Measurements from ENCODE around the gene FADS6.

Gene FADS6

DNA sequence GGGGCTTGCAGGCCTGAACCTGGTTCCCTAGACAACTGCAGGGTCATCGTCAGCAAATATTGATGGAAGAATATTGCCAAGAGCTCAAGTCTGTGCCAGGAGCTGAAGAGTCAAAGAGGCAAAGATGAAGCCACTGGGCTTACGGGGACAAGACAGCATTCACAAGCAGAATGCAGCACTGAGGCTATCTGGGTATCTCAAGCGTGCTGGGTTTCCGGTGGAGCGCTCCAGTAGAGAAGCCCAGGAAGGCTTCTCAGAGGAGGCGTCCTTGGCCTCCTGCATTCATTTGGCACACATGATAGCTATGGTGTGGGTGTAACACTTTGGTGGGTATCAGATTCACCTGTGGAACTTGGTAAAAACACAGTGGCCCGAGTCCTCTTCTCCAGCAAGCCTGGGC lies 2.9 kb downstream of the FADS6 start:
- peaks cover 18 to 32% of the 10 kb centered on the region in 2 donors for H3K27me3 ChIP-seq (ENCODE audit: control insufficient read depth in 1 of 2, insufficient read depth in 2 of 2, low read length in 2 of 2)
- H3K36me3 ChIP-seq (ENCODE audit: control insufficient read depth in 1 of 2, insufficient read depth in 2 of 2, low read length in 2 of 2), result no peaks in the 10 kb centered on the region

DNA sequence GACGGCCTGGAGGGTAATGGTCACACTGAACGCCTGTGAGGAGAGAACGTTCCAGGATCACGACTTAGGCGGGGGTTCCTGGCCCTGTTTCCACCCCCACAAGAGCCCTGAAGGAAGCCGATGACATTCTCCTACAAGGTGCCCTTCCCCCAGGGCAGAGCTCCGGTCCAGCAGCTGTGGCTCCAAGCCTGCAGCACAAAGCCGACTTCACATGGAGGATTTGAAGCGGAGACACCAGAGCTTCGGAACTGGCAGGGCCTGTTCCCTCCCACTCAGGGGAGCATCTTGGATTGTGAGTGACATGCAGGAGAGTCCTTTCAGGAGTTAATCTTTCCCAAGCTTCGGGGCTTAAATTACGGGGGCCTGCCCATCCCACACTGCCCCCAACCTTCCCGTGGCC lies 5.0 kb downstream of the FADS6 start:
- Histone ChIP-seq H3K27ac (ENCODE audit: low read depth, low read length) (no peak overlapping the region), H3K36me3 (ENCODE audit: control insufficient read depth in 1 of 2, insufficient read depth in 2 of 2, low read length in 2 of 2) (no peaks in the 10 kb centered on the region), H3K9me3 (ENCODE audit: control insufficient read depth in 1 of 2, low read length in 2 of 2) (no peaks in the 10 kb centered on the region), H3K4me3 (ENCODE audit: low read depth in 1 of 2, low read length in 2 of 2) (no peak overlapping the region), H3K27me3 (ENCODE audit: control insufficient read depth in 1 of 2, insufficient read depth in 2 of 2, low read length in 2 of 2) (peaks cover 11 to 23% of the 10 kb centered on the region in 2 donors), H3K9ac (ENCODE audit: low read depth in 1 of 2, low read length in 2 of 2) (no peak overlapping the region), H3K4me1 (ENCODE audit: control insufficient read depth in 1 of 2, insufficient read depth in 2 of 2, low read length in 2 of 2) (no peaks in the 10 kb centered on the region)

More for the DNA sequence above, 2.9 kb downstream of the FADS6 start:
- Histone ChIP-seq H3K9me3 (ENCODE audit: control insufficient read depth in 1 of 2, low read length in 2 of 2) (no peaks in the 10 kb centered on the region), H3K9ac (ENCODE audit: low read depth in 1 of 2, low read length in 2 of 2) (no peak overlapping the region), H3K4me3 (ENCODE audit: low read depth in 1 of 2, low read length in 2 of 2) (no peak overlapping the region), H3K4me1 (ENCODE audit: control insufficient read depth in 1 of 2, insufficient read depth in 2 of 2, low read length in 2 of 2) (no peaks in the 10 kb centered on the region), H3K27ac (ENCODE audit: low read depth, low read length) (no peak overlapping the region)

- H3K4me1 ChIP-seq (ENCODE audit: control insufficient read depth in 1 of 2, insufficient read depth in 2 of 2, low read length in 2 of 2), result peaks cover 3 to 5% of the 10 kb centered on the region in 2 donors
- no peak overlapping the region for H3K4me3 ChIP-seq (ENCODE audit: low read depth in 1 of 2, low read length in 2 of 2)
- H3K36me3 ChIP-seq (ENCODE audit: control insufficient read depth in 1 of 2, insufficient read depth in 2 of 2, low read length in 2 of 2), result no peaks in the 10 kb centered on the region
- no peak overlapping the region for H3K9ac ChIP-seq (ENCODE audit: low read depth in 1 of 2, low read length in 2 of 2)
- no peak overlapping the region for H3K27ac ChIP-seq (ENCODE audit: low read depth, low read length)
- peaks cover under 1 to 4% of the 10 kb centered on the region in 2 donors for H3K27me3 ChIP-seq (ENCODE audit: control insufficient read depth in 1 of 2, insufficient read depth in 2 of 2, low read length in 2 of 2)
- H3K9me3 ChIP-seq (ENCODE audit: control insufficient read depth in 1 of 2, low read length in 2 of 2), result no peaks in the 10 kb centered on the region
Observed at GRCh38 chr17:74883241-74883745, 10.1 kb downstream of the FADS6 start.

DNA sequence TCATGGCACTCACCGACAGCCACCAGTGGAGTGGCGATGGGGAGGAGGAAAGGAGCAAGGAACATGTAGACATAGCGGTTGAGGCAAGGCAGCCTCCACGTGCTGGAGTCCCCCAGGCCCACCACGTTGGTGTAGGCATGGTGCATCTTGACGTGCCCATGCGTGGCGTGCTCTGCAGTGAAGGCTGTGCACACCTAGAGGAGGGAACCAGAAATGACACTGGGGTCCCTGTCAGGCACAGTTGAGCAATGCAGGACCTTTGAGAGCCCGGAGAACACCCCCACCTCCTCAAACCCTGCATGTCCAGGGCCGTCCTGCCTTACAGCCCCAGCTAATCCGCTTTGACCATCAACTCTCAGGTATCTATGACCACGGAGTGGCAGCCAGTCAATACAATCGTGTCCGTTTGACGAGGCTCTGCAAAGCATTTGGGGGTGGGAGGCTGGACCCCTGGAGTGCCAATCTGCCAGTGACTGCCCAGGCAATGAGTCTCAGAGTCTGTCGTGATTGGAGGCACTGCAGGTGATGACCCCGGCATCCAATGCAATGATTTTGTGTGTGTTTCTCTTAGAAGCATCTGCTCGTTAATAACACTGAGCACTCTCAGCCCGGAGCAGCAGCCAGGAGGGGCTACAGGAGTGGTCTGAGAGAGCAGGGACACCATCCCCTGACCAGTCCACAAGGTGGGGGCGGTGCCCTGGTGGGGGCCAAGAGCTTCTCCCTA lies 10.8 kb downstream of the FADS6 start:
- Histone ChIP-seq H3K9ac (ENCODE audit: low read depth in 1 of 2, low read length in 2 of 2) (no peak overlapping the region), H3K27ac (ENCODE audit: low read depth, low read length) (no peak overlapping the region), H3K36me3 (ENCODE audit: control insufficient read depth in 1 of 2, insufficient read depth in 2 of 2, low read length in 2 of 2) (no peaks in the 10 kb centered on the region), H3K9me3 (ENCODE audit: control insufficient read depth in 1 of 2, low read length in 2 of 2) (no peaks in the 10 kb centered on the region), H3K27me3 (ENCODE audit: control insufficient read depth in 1 of 2, insufficient read depth in 2 of 2, low read length in 2 of 2) (peaks cover 0 to 4% of the 10 kb centered on the region in 2 donors), H3K4me3 (ENCODE audit: low read depth in 1 of 2, low read length in 2 of 2) (no peak overlapping the region), H3K4me1 (ENCODE audit: control insufficient read depth in 1 of 2, insufficient read depth in 2 of 2, low read length in 2 of 2) (peaks cover 6 to 9% of the 10 kb centered on the region in 2 donors)

DNA sequence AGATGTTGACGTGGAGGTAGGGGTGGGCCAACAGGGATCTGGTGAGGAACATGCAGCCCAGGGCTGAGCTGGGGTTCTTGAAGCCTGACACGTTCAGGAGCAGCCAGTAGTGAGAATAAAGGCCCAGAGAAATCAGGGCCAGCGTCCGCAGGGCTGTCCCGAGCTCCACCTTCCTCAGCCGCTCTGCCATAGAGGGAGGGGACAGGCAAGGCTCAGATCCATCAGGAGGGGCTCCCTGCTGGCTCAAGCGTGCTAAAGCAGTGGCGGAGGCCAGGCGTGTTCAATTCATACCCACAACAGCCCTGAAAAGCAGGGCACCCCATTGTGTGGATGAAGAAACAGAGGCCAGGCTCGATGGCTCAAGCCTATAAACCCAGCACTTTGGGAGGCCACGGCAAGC lies 12.4 kb downstream of the FADS6 start:
- no peaks in the 10 kb centered on the region for H3K9me3 ChIP-seq (ENCODE audit: control insufficient read depth in 1 of 2, low read length in 2 of 2)
- H3K4me3 ChIP-seq (ENCODE audit: low read depth in 1 of 2, low read length in 2 of 2), result no peak overlapping the region
- H3K36me3 ChIP-seq (ENCODE audit: control insufficient read depth in 1 of 2, insufficient read depth in 2 of 2, low read length in 2 of 2), result no peaks in the 10 kb centered on the region
- no peak overlapping the region for H3K27ac ChIP-seq (ENCODE audit: low read depth, low read length)
- H3K27me3 ChIP-seq (ENCODE audit: control insufficient read depth in 1 of 2, insufficient read depth in 2 of 2, low read length in 2 of 2), result peaks cover 0 to 4% of the 10 kb centered on the region in 2 donors
- H3K4me1 ChIP-seq (ENCODE audit: control insufficient read depth in 1 of 2, insufficient read depth in 2 of 2, low read length in 2 of 2), result peaks cover 6 to 10% of the 10 kb centered on the region in 2 donors
- H3K9ac ChIP-seq (ENCODE audit: low read depth in 1 of 2, low read length in 2 of 2), result no peak overlapping the region

DNA sequence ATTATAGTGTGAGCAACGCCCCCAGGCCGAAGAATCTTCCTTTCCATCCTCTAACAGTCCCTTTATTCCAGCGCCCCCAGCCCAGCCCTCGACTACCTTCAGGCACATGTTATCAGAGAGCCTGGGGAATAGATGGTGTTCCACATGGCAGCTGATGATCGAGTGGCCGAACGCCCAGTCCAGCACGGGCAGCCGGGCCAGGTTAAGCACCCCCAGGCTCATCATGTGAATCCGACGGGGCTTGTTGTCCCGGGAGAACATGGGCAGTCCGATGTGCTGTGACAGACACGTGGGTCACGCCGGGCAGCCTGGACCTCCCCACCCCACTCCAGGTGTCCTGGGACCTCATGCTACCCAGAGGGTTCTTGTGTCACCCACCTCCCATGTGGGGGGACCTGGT lies 14.1 kb downstream of the FADS6 start:
- no peaks in the 10 kb centered on the region for H3K9me3 ChIP-seq (ENCODE audit: control insufficient read depth in 1 of 2, low read length in 2 of 2)
- no peaks in the 10 kb centered on the region for H3K36me3 ChIP-seq (ENCODE audit: control insufficient read depth in 1 of 2, insufficient read depth in 2 of 2, low read length in 2 of 2)
- no peak overlapping the region for H3K4me3 ChIP-seq (ENCODE audit: low read depth in 1 of 2, low read length in 2 of 2)
- H3K9ac ChIP-seq (ENCODE audit: low read depth in 1 of 2, low read length in 2 of 2), result no peak overlapping the region
- no peak overlapping the region for H3K27ac ChIP-seq (ENCODE audit: low read depth, low read length)
- peaks cover 0 to 4% of the 10 kb centered on the region in 2 donors for H3K27me3 ChIP-seq (ENCODE audit: control insufficient read depth in 1 of 2, insufficient read depth in 2 of 2, low read length in 2 of 2)
- peaks cover 6 to 10% of the 10 kb centered on the region in 2 donors for H3K4me1 ChIP-seq (ENCODE audit: control insufficient read depth in 1 of 2, insufficient read depth in 2 of 2, low read length in 2 of 2)

- no peaks in the 10 kb centered on the region for H3K36me3 ChIP-seq (ENCODE audit: control insufficient read depth in 1 of 2, insufficient read depth in 2 of 2, low read length in 2 of 2)
- H3K9ac ChIP-seq (ENCODE audit: low read depth in 1 of 2, low read length in 2 of 2), result no peak overlapping the region
- no peaks in the 10 kb centered on the region for H3K9me3 ChIP-seq (ENCODE audit: control insufficient read depth in 1 of 2, low read length in 2 of 2)
- H3K27me3 ChIP-seq (ENCODE audit: control insufficient read depth in 1 of 2, insufficient read depth in 2 of 2, low read length in 2 of 2), result peaks cover 0 to 4% of the 10 kb centered on the region in 2 donors
- H3K4me1 ChIP-seq (ENCODE audit: control insufficient read depth in 1 of 2, insufficient read depth in 2 of 2, low read length in 2 of 2), result peaks cover 12 to 16% of the 10 kb centered on the region in 2 donors
- H3K4me3 ChIP-seq (ENCODE audit: low read depth in 1 of 2, low read length in 2 of 2), result no peak overlapping the region
- no peak overlapping the region for H3K27ac ChIP-seq (ENCODE audit: low read depth, low read length)
Observed at GRCh38 chr17:74878658-74879057, 14.8 kb downstream of the FADS6 start.

GRCh38 chr17:74877592-74878548 lies 15.6 kb downstream of the FADS6 start:
- H3K27me3 ChIP-seq (ENCODE audit: control insufficient read depth in 1 of 2, insufficient read depth in 2 of 2, low read length in 2 of 2), result peaks cover 0 to 4% of the 10 kb centered on the region in 2 donors
- H3K4me1 ChIP-seq (ENCODE audit: control insufficient read depth in 1 of 2, insufficient read depth in 2 of 2, low read length in 2 of 2), result peaks cover 12 to 16% of the 10 kb centered on the region in 2 donors
- H3K27ac ChIP-seq (ENCODE audit: low read depth, low read length), result no peak overlapping the region
- H3K9ac ChIP-seq (ENCODE audit: low read depth in 1 of 2, low read length in 2 of 2), result no peak overlapping the region
- H3K4me3 ChIP-seq (ENCODE audit: low read depth in 1 of 2, low read length in 2 of 2), result no peak overlapping the region
- H3K36me3 ChIP-seq (ENCODE audit: control insufficient read depth in 1 of 2, insufficient read depth in 2 of 2, low read length in 2 of 2), result no peaks in the 10 kb centered on the region
- no peaks in the 10 kb centered on the region for H3K9me3 ChIP-seq (ENCODE audit: control insufficient read depth in 1 of 2, low read length in 2 of 2)

- H3K27ac ChIP-seq (ENCODE audit: low read depth, low read length), result no peak overlapping the region
Observed at GRCh38 chr17:74875977-74876593, 17.3 kb downstream of the FADS6 start.

More at GRCh38 chr17:74875977-74876593, 17.3 kb downstream of the FADS6 start:
- Histone ChIP-seq H3K27me3 (ENCODE audit: control insufficient read depth in 1 of 2, insufficient read depth in 2 of 2, low read length in 2 of 2) (peaks cover 0 to 4% of the 10 kb centered on the region in 2 donors), H3K9ac (ENCODE audit: low read depth in 1 of 2, low read length in 2 of 2) (no peak overlapping the region), H3K9me3 (ENCODE audit: control insufficient read depth in 1 of 2, low read length in 2 of 2) (no peaks in the 10 kb centered on the region), H3K36me3 (ENCODE audit: control insufficient read depth in 1 of 2, insufficient read depth in 2 of 2, low read length in 2 of 2) (no peaks in the 10 kb centered on the region), H3K4me3 (ENCODE audit: low read depth in 1 of 2, low read length in 2 of 2) (no peak overlapping the region), H3K4me1 (ENCODE audit: control insufficient read depth in 1 of 2, insufficient read depth in 2 of 2, low read length in 2 of 2) (peaks cover 22 to 27% of the 10 kb centered on the region in 2 donors)
